IMR-90 (cell line): ENCODE measurements around the gene GATA2. TPM values are rescaled to one million over a fixed set of nuclear protein-coding genes. Genes with fewer than 3 reads are reported as not detected.

Experiments used
- ATAC-seq: fragments of 200-7000 bp; cut with Tn5 transposase; 2 replicates; pipeline ENCODE4 v1.9.1; 2020; ENCODE audit warnings: low read depth, mild to moderate bottlenecking, moderate library complexity
- BruUV-seq: library from RNA; stranded (reverse); fragments of 400-500 nt; replicated peaks from 2 replicates; lab custom pipeline; 2021; lab: Mats Ljungman, UMichigan
- CTCF ChIA-PET: fragments of 300-600 bp; formaldehyde crosslinking; extraction: SDS; loops from one replicate; lab custom pipeline; 2021; ENCODE audit warnings: antibody characterized with exemption; lab: Yijun Ruan, JAX
- POLR2A ChIA-PET: fragments of 300-600 bp; sonication (Branson Sonifier 250); formaldehyde crosslinking; loops from one replicate; lab custom pipeline; 2022; ENCODE audit warnings: antibody characterized with exemption; ENCODE audit not compliant: unreplicated experiment; lab: Charles Lee
- DNase-seq: peaks from one replicate; pipeline ENCODE4 v3.0.0; 2013
- H2AFZ ChIP-seq: replicated peaks from 2 replicates; pipeline ENCODE3; 2013; ENCODE audit warnings: low read length, mild to moderate bottlenecking; ENCODE audit not compliant: poor library complexity
- H2AK5ac ChIP-seq: 2 replicates; pipeline ENCODE4 v1.6.1; 2013; ENCODE audit warnings: low read depth, low read length, inconsistent platforms
- H2AK9ac ChIP-seq: replicated peaks from 2 replicates; pipeline ENCODE3; 2013; ENCODE audit warnings: mild to moderate bottlenecking, low read depth, low read length, moderate library complexity; ENCODE audit not compliant: poor library complexity
- H2BK120ac ChIP-seq: 2 replicates; pipeline ENCODE4 v1.6.1; 2013; ENCODE audit warnings: low read depth, low read length, inconsistent platforms
- H2BK15ac ChIP-seq: 3 replicates; pipeline ENCODE4 v1.6.1; 2013; ENCODE audit warnings: low read depth, low read length, inconsistent platforms
- H2BK20ac ChIP-seq: 2 replicates; pipeline ENCODE4 v1.6.1; 2013; ENCODE audit warnings: low read depth, mild to moderate bottlenecking, inconsistent platforms, low read length, moderate library complexity
- H2BK5ac ChIP-seq: 2 replicates; pipeline ENCODE4 v1.6.1; 2013; ENCODE audit warnings: mild to moderate bottlenecking, low read depth, low read length, inconsistent platforms; ENCODE audit not compliant: poor library complexity, severe bottlenecking
- H3K14ac ChIP-seq: replicated peaks from 2 replicates; pipeline ENCODE4 v1.6.1; 2013; ENCODE audit warnings: low read depth, low read length, inconsistent platforms
- H3K18ac ChIP-seq: 2 replicates; pipeline ENCODE4 v1.6.1; 2013; ENCODE audit warnings: low read depth, low read length, control low read depth
- H3K23ac ChIP-seq: 2 replicates; pipeline ENCODE4 v1.6.1; 2013; ENCODE audit warnings: low read depth, low read length, inconsistent platforms
- H3K27ac ChIP-seq: 2 replicates; pipeline ENCODE4 v1.5.1; 2013; ENCODE audit warnings: mild to moderate bottlenecking, control low read depth, low read length; ENCODE audit not compliant: insufficient read depth
- H3K27me3 ChIP-seq: 2 replicates; pipeline ENCODE4 v1.6.1; 2013; ENCODE audit warnings: low read length; ENCODE audit not compliant: control insufficient read depth, insufficient read depth
- H3K36me3 ChIP-seq: 2 replicates; pipeline ENCODE4 v1.6.1; 2013; ENCODE audit warnings: low read length, mixed read lengths; ENCODE audit not compliant: control insufficient read depth, insufficient read depth
- H3K4ac ChIP-seq: 2 replicates; pipeline ENCODE4 v1.6.1; 2013; ENCODE audit warnings: low read depth, low read length, inconsistent platforms
- H3K4me1 ChIP-seq: 2 replicates; pipeline ENCODE4 v1.6.1; 2013; ENCODE audit warnings: low read length, mixed read lengths; ENCODE audit not compliant: control insufficient read depth, insufficient read depth
- H3K4me2 ChIP-seq: 2 replicates; pipeline ENCODE4 v1.6.1; 2013; ENCODE audit warnings: low read depth, mild to moderate bottlenecking, control low read depth, low read length, moderate library complexity
- H3K4me3 ChIP-seq: 2 replicates; pipeline ENCODE4 v1.5.1; 2013; ENCODE audit warnings: low read depth, mild to moderate bottlenecking, control low read depth, low read length, moderate library complexity; ENCODE audit not compliant: insufficient read depth
- H3K56ac ChIP-seq: 2 replicates; pipeline ENCODE4 v1.6.1; 2013; ENCODE audit warnings: low read length, inconsistent platforms; ENCODE audit not compliant: insufficient read depth; ENCODE audit errors: extremely low read depth
- H3K79me1 ChIP-seq, 2 experiments: 2 replicates each; pipeline ENCODE4 v1.6.1; 2013; ENCODE audit warnings: low read length in 2 of 2, inconsistent platforms in 1 of 2, low read depth in 1 of 2
- H3K9ac ChIP-seq: 2 replicates; pipeline ENCODE4 v1.6.1; 2013; ENCODE audit warnings: low read depth, low read length, control low read depth
- H3K9me1 ChIP-seq: 2 replicates; pipeline ENCODE4 v1.6.1; 2013; ENCODE audit warnings: low read length, inconsistent platforms; ENCODE audit not compliant: insufficient read depth
- H3K9me3 ChIP-seq: 2 replicates; pipeline ENCODE4 v1.6.1; 2013; ENCODE audit warnings: low read length; ENCODE audit not compliant: control insufficient read depth, insufficient read depth
- H4K20me1 ChIP-seq: 2 replicates; pipeline ENCODE4 v1.6.1; 2013; ENCODE audit warnings: low read length, inconsistent platforms; ENCODE audit not compliant: insufficient read depth
- H4K5ac ChIP-seq: 2 replicates; pipeline ENCODE4 v1.6.1; 2013; ENCODE audit warnings: mild to moderate bottlenecking, low read depth, low read length, control low read depth
- H4K8ac ChIP-seq, 2 experiments: 2 replicates each; pipeline ENCODE4 v1.6.1; 2013; ENCODE audit warnings: low read depth in 2 of 2, low read length in 2 of 2, control low read depth in 1 of 2, inconsistent platforms in 1 of 2
- H4K91ac ChIP-seq: 2 replicates; pipeline ENCODE4 v1.6.1; 2013; ENCODE audit warnings: low read depth, low read length, inconsistent platforms; ENCODE audit not compliant: insufficient read depth
- RAD21 ChIP-seq: IDR thresholded peaks from 2 replicates; pipeline ENCODE4 v1.6.1; 2012; ENCODE audit warnings: low read length, improper control_type of control experiment
- WGBS, 2 experiments: methylation state at CpG; one replicate each; pipeline versions ENCODE4 v1.1.5 to v1.1.7; 2013; ENCODE audit warnings: missing lambda C conversion rate in 2 of 2; ENCODE audit not compliant: insufficient read length in 1 of 2; ENCODE audit errors: extremely low coverage in 2 of 2; 5-methylcytosine and 5-hydroxymethylcytosine counted together
- dilution Hi-C: fragments of 300-500 bp; cut with HindIII; formaldehyde crosslinking; loops from one replicate; pipeline ENCODE4 v1.14.3; 2018; ENCODE audit warnings: low sequenced_read_pairs; ENCODE audit not compliant: unreplicated experiment
- in situ Hi-C: fragments of 300-500 bp; cut with MboI; formaldehyde crosslinking; loops from 3 replicates; pipeline ENCODE4 v1.14.3; 2019; ENCODE audit warnings: low sequenced_read_pairs, inconsistent platforms, mixed read lengths
- intact Hi-C: fragments of 100-400 bp; cut with micrococcal nuclease; formaldehyde crosslinking; loops from 2 replicates; pipeline ENCODE4 v1.10.0; 2022
- polyA plus RNA-seq, 3 experiments: library from polyadenylated mRNA; depleted of rRNA; stranded (reverse); fragments of >200 nt; gene quantifications; 2 replicates each; pipeline ENCODE4 v1.2.3, GENCODE V29; 2012; ENCODE audit warnings: low replicate concordance in 1 of 3
- total RNA-seq: library from RNA; depleted of rRNA; stranded (reverse); fragments of >200 nt; gene quantifications from 2 replicates; pipeline ENCODE4 v1.2.3, GENCODE V29; 2012

Gene GATA2
- total and polyA plus RNA-seq, 2 of the 4 experiments (the other 2 are of a cell fraction) = 2.2 to 13.5 TPM

- H3K4me1 ChIP-seq = peaks cover 2% of the 10 kb centered on the region; the same call in 1 of the 2 replicates
- no peak overlapping the region for H3K23ac ChIP-seq
- H2BK120ac ChIP-seq = no peak overlapping the region
- no peak overlapping the region for H3K4ac ChIP-seq
- ChIA-PET POLR2A (no interaction called here), CTCF (interaction anchor here (0.8 to 1.1 kb wide), 2 partner anchors 9 to 63 kb away, joined by 3 to 4 read pairs; no protein-coding TSS in a partner anchor)
- H4K5ac ChIP-seq = no peak overlapping the region
- ATAC-seq = no peak
- H3K27me3 ChIP-seq = peaks cover 73% of the 10 kb centered on the region
- H3K79me1 ChIP-seq = no peaks in the 10 kb centered on the region
- no peak overlapping the region for H2AFZ ChIP-seq
- H3K56ac ChIP-seq = no peak overlapping the region
- H2BK15ac ChIP-seq = no peak overlapping the region
- H3K27ac ChIP-seq = no peak overlapping the region
- no peak for DNase-seq
- no peak overlapping the region for H2AK9ac ChIP-seq
- H3K4me3 ChIP-seq = no peak overlapping the region
- H3K4me2 ChIP-seq = no peak overlapping the region
- in situ Hi-C loops = loop anchor here (5.0 kb wide), 1 partner anchor 68 kb away; no protein-coding TSS in a partner anchor
- dilution Hi-C loops = no loop called here
- peaks cover 3% of the 10 kb centered on the region; the same call in 1 of the 2 replicates for H3K9me3 ChIP-seq
- H4K20me1 ChIP-seq = no peaks in the 10 kb centered on the region; the same call in 1 of the 2 replicates
- no peak overlapping the region for H3K14ac ChIP-seq
- WGBS, 2 experiments = 100% methylated on average over 1 of the region's 2 CpGs; no CpG with 5 or more reads in 1 of the 2 experiments
- H3K18ac ChIP-seq = no peak overlapping the region
- no peak overlapping the region for H3K9ac ChIP-seq
- TF ChIP-seq RAD21 = no peak
- H2AK5ac ChIP-seq = no peak overlapping the region
- no peaks in the 10 kb centered on the region for H3K9me1 ChIP-seq
- no TSS peak for BruUV-seq
- no peak overlapping the region for H2BK20ac ChIP-seq
- intact Hi-C loops = no loop called here
- no peak overlapping the region for H2BK5ac ChIP-seq
- H3K36me3 ChIP-seq = no peaks in the 10 kb centered on the region
- no peak overlapping the region for H4K91ac ChIP-seq
- H4K8ac ChIP-seq = no peak overlapping the region
Observed at GRCh38 chr3:128434524-128434923, 58.5 kb downstream of the GATA2 start.
